Activated B cell treated with CpG ODN at 0.5 μM for 24 hours (primary cell): ENCODE data around the gene TMEM125. TPM values are rescaled to one million over a fixed set of nuclear protein-coding genes. Genes with fewer than 3 reads are reported as not detected.

Experiments used
- ATAC-seq: fragments of 200-7000 bp; cut with Tn5 transposase; one replicate; pipeline ENCODE4 v1.10.0; 2021; ENCODE audit warnings: low read depth, mild to moderate bottlenecking, moderate library complexity
- CTCF ChIA-PET: fragments of 350-600 bp; sonication (Branson Sonifier 250); formaldehyde crosslinking; loops from one replicate; lab custom pipeline; 2021; ENCODE audit warnings: antibody characterized with exemption; lab: Charles Lee
- POLR2A ChIA-PET: fragments of 350-600 bp; sonication (Branson Sonifier 250); formaldehyde crosslinking; loops from one replicate; lab custom pipeline; 2021; ENCODE audit warnings: antibody characterized with exemption; lab: Charles Lee
- DNase-seq: peaks from one replicate; pipeline ENCODE4 v3.0.0; 2022
- H3K27ac Mint-ChIP-seq: one replicate; pipeline ENCODE4 v1.8.0; 2020; ENCODE audit warnings: mixed read lengths
- H3K27me3 Mint-ChIP-seq: one replicate; pipeline ENCODE4 v1.8.0; 2021; ENCODE audit warnings: mixed read lengths
- H3K36me3 Mint-ChIP-seq: one replicate; pipeline ENCODE4 v1.8.0; 2021; ENCODE audit warnings: low read depth, mixed read lengths
- H3K4me1 Mint-ChIP-seq: one replicate; pipeline ENCODE4 v1.8.0; 2021; ENCODE audit warnings: mixed read lengths
- H3K4me3 Mint-ChIP-seq: one replicate; pipeline ENCODE4 v1.8.0; 2020; ENCODE audit warnings: mild to moderate bottlenecking, mixed read lengths
- H3K9me3 Mint-ChIP-seq: one replicate; pipeline ENCODE4 v1.8.0; 2020; ENCODE audit warnings: mixed read lengths
- intact Hi-C: fragments of 100-400 bp; cut with micrococcal nuclease; formaldehyde crosslinking; loops from one replicate; pipeline ENCODE4 v1.15.1; 2024
- total RNA-seq: library from RNA; stranded (reverse); gene quantifications from 2 replicates; pipeline ENCODE4 v1.2.3, GENCODE V29; 2022
- TF ChIP-seq, protein P1 (sequence below): fragments of 200-600 bp; IDR thresholded peaks from one replicate; pipeline ENCODE4 v1.8.0; 2022; ENCODE audit warnings: antibody characterized with exemption, mild to moderate bottlenecking

Gene TMEM125
- total RNA-seq, 1 donor from 2014 or later = not detected

DNA sequence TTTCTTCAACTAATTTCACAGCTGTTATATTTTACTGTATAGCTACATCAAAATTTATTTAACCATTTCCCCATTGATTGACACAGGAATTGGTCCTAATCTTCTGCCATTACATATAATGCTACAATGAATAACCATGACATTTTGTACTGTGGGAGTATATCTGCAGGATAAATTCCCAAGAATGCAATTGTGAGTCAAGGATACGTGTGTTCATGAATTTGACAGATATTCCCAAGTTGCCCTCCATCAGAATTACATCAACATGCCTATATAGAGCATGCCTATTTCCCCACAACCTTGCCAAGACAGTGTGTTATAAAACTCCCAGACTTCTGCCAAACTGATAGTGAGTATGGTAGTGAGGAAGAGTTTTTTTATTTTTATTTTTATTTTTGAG is 28.3 kb downstream of the TMEM125 start:
- no peaks in the 10 kb centered on the region for H3K4me1 Mint-ChIP-seq
- ATAC-seq (no peak), DNase-seq (no peak)
- H3K36me3 Mint-ChIP-seq = no peaks in the 10 kb centered on the region
- POLR2A ChIA-PET = interaction anchor here (0.6 kb wide), 1 partner anchor 401 kb away, joined by 14 read pairs; no protein-coding TSS in a partner anchor
- H3K27ac Mint-ChIP-seq = no peak overlapping the region
- intact Hi-C loops = no loop called here
- no peaks in the 10 kb centered on the region for H3K27me3 Mint-ChIP-seq
- TF ChIP-seq, protein P1, sequence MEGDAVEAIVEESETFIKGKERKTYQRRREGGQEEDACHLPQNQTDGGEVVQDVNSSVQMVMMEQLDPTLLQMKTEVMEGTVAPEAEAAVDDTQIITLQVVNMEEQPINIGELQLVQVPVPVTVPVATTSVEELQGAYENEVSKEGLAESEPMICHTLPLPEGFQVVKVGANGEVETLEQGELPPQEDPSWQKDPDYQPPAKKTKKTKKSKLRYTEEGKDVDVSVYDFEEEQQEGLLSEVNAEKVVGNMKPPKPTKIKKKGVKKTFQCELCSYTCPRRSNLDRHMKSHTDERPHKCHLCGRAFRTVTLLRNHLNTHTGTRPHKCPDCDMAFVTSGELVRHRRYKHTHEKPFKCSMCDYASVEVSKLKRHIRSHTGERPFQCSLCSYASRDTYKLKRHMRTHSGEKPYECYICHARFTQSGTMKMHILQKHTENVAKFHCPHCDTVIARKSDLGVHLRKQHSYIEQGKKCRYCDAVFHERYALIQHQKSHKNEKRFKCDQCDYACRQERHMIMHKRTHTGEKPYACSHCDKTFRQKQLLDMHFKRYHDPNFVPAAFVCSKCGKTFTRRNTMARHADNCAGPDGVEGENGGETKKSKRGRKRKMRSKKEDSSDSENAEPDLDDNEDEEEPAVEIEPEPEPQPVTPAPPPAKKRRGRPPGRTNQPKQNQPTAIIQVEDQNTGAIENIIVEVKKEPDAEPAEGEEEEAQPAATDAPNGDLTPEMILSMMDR = no peak
- no peaks in the 10 kb centered on the region for H3K9me3 Mint-ChIP-seq
- no peak overlapping the region for H3K4me3 Mint-ChIP-seq
- CTCF ChIA-PET = no interaction called here

DNA sequence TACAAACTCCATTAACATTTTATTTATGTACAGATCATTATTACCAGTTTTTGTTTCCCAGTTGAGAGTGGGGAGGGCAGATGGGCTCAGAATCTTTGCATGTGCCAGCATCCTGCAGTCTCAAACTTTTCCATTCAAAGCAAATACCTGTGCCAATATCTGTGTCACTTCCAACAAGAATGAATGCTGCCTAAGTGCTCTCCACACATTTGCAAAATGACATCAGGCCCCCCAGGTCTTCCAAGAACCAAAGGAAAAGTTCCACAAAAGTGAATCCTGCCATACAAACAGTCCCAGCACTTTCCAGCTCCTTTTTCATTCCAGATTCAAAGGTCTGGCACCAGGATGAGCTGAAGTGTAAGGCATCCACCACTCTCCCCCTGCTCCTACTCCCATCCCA is 29.3 kb downstream of the TMEM125 start:
- TF ChIP-seq, protein P1 = no peak
- ChIA-PET POLR2A (no interaction called here), CTCF (no interaction called here)
- Mint-ChIP-seq H3K4me3 (no peak overlapping the region), H3K9me3 (no peaks in the 10 kb centered on the region), H3K27me3 (no peaks in the 10 kb centered on the region), H3K27ac (no peak overlapping the region), H3K36me3 (no peaks in the 10 kb centered on the region), H3K4me1 (no peaks in the 10 kb centered on the region)
- DNase-seq (no peak), ATAC-seq (no peak)
- intact Hi-C loops = no loop called here

DNA sequence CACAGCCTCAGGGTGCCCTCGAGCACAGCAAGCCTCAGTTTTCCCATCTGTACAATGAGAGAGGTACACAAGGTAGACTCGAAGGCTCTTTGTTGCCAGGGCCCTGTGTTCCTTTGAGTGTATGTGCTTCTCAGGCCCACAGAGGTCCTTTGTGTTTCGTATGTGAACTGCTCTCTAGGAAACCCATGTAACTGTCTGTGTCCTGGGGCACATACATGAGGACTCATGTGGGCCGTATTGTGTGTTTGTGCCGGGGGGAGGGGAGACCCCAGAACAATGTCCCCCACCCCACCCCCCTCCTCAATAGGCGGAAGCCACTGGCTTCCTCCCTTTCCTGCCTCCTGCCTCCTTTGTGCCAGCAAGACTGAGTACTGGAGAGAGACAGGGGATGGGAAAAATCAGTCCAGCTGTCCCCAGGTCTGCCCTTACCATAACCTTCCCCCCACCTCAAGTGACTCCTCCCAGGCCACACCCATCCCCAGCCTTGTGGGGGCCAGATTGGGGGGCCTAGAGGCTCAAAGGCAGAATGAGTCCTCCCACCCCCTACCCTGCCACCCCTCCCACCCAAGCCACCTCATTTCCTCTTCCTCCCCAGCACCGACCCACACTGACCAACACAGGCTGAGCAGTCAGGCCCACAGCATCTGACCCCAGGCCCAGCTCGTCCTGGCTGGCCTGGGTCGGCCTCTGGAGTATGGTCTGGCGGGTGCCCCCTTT is 30.8 kb downstream of the TMEM125 start, which contains the start of gene TIE1:
Gene TIE1, plus strand, starts transcription at position 605 of the 717 bp plus-strand sequence. Its CDS starts 90 bp downstream, at position 695.
- POLR2A ChIA-PET = no interaction called here
- TF ChIP-seq, protein P1 = no peak
- no peak within 1 kb of the TSS for H3K27ac Mint-ChIP-seq

DNA sequence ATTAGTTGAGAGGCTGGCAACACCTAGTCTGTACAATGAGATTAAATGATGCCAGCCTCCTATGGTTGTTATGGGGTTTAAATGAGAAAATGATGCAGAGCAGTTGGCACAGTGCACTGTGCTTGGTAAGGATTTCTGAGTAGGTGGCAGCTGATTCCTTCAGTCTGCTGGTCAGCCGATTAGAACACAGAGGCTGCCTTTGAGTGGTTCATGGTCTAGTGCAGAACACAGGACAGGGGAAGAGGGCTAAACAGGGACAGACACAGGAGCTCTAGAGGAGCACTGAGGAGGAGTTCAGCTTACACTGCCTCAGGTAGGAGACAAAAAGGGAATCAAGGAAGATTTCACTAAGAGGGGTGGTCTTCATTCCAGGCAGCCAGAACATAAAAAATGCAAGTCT is 32.4 kb downstream of the TMEM125 start:
- TF ChIP-seq, protein P1 = no peak
- no peaks in the 10 kb centered on the region for H3K9me3 Mint-ChIP-seq
- H3K36me3 Mint-ChIP-seq = no peaks in the 10 kb centered on the region
- ChIA-PET CTCF (no interaction called here), POLR2A (no interaction called here)
- intact Hi-C loops = no loop called here
- no peak overlapping the region for H3K4me3 Mint-ChIP-seq
- no peak for DNase-seq
- H3K27me3 Mint-ChIP-seq = no peaks in the 10 kb centered on the region
- H3K27ac Mint-ChIP-seq = no peak overlapping the region
- H3K4me1 Mint-ChIP-seq = no peaks in the 10 kb centered on the region
- no peak for ATAC-seq

More for the DNA sequence above, 30.8 kb downstream of the TMEM125 start, which contains the start of gene TIE1:
- intact Hi-C loops = no loop called here
- ATAC-seq (no peak), DNase-seq (no peak)
- H3K36me3 Mint-ChIP-seq = no peaks in the 10 kb centered on the region
- H3K4me1 Mint-ChIP-seq = no peaks in the 10 kb centered on the region
- CTCF ChIA-PET = no interaction called here
- H3K27me3 Mint-ChIP-seq = no peaks in the 10 kb centered on the region
- H3K4me3 Mint-ChIP-seq = no peak within 1 kb of the TSS
- no peaks in the 10 kb centered on the region for H3K9me3 Mint-ChIP-seq

DNA sequence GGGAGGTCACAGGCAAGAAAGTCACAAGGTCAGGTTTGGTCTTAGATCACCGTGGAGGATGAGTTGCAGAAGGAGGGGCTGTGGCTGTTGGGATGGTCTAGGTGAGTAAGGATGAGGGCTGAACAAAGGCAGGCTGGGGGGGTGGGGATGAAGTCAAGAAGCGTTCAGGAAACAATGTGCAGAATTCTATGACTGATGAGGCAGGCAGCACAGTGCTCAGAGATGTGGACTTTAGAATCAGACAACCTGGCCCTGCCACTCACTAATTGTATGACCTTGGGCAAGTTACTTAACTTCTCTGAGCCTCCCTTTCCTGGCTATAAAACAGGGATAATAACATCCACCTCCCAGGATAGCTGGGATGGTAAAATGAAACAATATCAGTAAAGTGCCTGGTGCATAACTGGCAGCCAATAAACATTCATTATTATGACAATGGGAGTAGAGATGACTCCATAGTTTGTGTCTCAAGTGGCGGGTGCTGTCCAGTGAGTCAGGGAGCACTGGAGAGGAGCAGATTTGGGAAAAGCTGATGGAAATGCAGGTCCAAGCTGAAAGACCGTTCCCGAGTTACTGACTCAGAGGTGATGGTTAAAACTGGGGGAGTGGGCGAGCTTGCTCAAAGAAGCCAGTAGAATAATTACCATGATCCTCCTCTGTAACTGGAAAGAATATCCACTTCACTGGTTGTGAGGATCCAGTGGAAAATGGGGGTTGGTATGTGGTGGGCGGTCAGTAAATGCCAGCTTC is 33.1 kb downstream of the TMEM125 start:
- CTCF ChIA-PET = interaction anchor here (0.7 kb wide), 1 partner anchor 111 kb away, joined by 3 read pairs; no protein-coding TSS in a partner anchor
- DNase-seq (no peak), ATAC-seq (no peak)
- TF ChIP-seq, protein P1 = no peak
- intact Hi-C loops = no loop called here
- no peak overlapping the region for H3K4me3 Mint-ChIP-seq
- peaks cover 4% of the 10 kb centered on the region for H3K27me3 Mint-ChIP-seq
- H3K4me1 Mint-ChIP-seq = no peaks in the 10 kb centered on the region
- H3K36me3 Mint-ChIP-seq = no peaks in the 10 kb centered on the region
- POLR2A ChIA-PET = no interaction called here
- no peak overlapping the region for H3K27ac Mint-ChIP-seq
- no peaks in the 10 kb centered on the region for H3K9me3 Mint-ChIP-seq
